Fibroblast of lung (primary cell): ENCODE measurements around the gene CD48.

Experiments used
- EZH2 ChIP-seq: IDR thresholded peaks from 2 replicates; pipeline ENCODE4 v1.5.1; 2012; ENCODE audit warnings: low read length, control low read depth, mild to moderate bottlenecking; ENCODE audit errors: missing control alignments
- TF ChIP-seq, protein P1 (sequence below), 2 donors: IDR thresholded peaks in 1 of 2; conservative IDR thresholded peaks in 1 of 2; 1 replicate in 1 of 2; 2 replicates in 1 of 2; pipeline ENCODE4 v1.5.1; 2011 to 2012; ENCODE audit warnings: low read length in 2 of 2, control low read depth in 1 of 2, inconsistent platforms in 1 of 2, low read depth in 1 of 2, mild to moderate bottlenecking in 1 of 2

DNA sequence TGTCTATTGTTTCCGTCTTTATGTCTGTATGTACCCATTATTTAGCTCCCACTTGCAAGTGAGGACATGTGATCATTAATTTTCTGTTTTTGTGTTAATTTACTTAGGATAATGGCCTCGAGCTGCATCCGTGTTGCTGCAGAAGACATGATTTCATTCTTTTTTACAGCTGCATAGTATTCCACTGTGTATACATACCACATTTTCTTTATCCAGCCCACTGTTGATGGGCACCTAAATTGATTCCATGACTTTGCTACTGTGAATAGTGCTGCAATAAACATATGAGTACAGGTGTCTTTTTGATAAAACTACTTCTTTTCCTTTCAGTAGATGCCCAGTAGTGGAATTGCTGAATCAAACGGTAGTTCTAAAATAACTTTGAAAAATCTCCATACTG, 52.1 kb downstream of the CD48 start:
- no peak for TF ChIP-seq EZH2
- TF ChIP-seq, protein P1, sequence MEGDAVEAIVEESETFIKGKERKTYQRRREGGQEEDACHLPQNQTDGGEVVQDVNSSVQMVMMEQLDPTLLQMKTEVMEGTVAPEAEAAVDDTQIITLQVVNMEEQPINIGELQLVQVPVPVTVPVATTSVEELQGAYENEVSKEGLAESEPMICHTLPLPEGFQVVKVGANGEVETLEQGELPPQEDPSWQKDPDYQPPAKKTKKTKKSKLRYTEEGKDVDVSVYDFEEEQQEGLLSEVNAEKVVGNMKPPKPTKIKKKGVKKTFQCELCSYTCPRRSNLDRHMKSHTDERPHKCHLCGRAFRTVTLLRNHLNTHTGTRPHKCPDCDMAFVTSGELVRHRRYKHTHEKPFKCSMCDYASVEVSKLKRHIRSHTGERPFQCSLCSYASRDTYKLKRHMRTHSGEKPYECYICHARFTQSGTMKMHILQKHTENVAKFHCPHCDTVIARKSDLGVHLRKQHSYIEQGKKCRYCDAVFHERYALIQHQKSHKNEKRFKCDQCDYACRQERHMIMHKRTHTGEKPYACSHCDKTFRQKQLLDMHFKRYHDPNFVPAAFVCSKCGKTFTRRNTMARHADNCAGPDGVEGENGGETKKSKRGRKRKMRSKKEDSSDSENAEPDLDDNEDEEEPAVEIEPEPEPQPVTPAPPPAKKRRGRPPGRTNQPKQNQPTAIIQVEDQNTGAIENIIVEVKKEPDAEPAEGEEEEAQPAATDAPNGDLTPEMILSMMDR (conservative IDR thresholded peaks at IDR 0.05 in 1 of 2, IDR thresholded peaks at IDR 0.05 in 1 of 2; ENCODE audit: low read depth in 1 of 2, low read length in 2 of 2), result no peak
